Measurements from ENCODE around the gene DCHS1. TPM values are rescaled to one million over a fixed set of nuclear protein-coding genes. Genes with fewer than 3 reads are reported as not detected.

DCHS1 gene
- polyA plus RNA-seq, 6 donors from 2014 or later: 0.07 to 0.85 (median 0.19) TPM; not detected in 1

DNA sequence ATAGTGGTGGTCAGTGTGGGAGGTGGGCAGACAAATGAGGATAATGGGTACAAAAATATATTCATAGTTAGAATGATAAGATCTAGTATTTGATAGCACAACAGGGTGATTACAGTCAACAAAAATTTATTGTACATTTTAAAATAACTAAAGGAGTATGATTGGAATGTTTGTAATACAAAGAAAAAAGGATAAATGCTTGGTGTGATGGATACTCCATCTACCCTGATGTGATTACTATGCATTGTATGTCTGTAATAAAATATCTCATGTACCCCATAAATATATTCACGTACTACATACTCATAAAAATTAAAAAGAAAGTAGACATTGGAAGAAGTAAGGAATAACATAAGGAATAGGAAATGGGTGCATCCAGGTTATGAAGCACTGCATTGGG lies 67.6 kb downstream of the DCHS1 start:
- no peak overlapping the region for H3K4me3 Mint-ChIP-seq
- DNase-seq (no peak), ATAC-seq (ENCODE audit: low read depth in 2 of 2) (no peak)
- peaks cover 0 to 20% (median 18%) of the 10 kb centered on the region in 7 donors for H3K9me3 Mint-ChIP-seq
- H3K36me3 Mint-ChIP-seq: peaks cover 20 to 24% of the 10 kb centered on the region in 2 donors
- no peaks in the 10 kb centered on the region for H3K4me1 Mint-ChIP-seq
- H3K27ac Mint-ChIP-seq: peak overlapping the region in 1 of 6 donors; percentile 28
- H3K27me3 Mint-ChIP-seq: no peaks in the 10 kb centered on the region

DNA sequence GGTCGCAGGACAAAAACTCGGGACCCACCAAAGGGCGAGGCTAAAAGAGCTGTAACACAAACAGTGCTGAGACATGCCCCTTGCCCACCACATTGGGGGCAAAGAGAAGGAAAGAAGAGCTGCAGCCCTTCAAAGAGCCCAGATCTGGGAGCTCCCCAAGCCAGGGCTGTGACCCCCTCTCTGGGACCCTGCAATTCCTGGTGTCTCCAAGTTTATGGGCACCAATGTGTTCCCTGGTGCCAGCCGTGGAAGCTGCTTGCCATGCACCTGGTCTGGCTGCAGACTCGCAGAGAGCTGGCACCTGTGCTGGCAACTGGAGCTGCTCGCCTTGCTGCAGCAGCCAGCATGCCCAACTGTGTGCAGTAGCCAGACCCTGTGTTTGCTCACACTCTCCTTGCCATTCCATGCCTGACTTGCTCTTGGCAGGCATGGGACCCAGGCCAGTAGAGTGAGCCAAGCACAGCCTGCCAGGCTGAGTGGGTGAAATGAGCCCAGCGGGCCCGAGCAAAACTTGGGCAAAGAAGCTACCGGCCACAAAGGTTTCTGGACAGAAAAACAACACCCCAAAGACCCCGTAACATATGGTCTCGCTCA lies 68.2 kb downstream of the DCHS1 start:
- DNase-seq (no peak), ATAC-seq (ENCODE audit: low read depth in 2 of 2) (no peak)
- Mint-ChIP-seq H3K9me3 (peaks cover 0 to 26% (median 20%) of the 10 kb centered on the region in 7 donors), H3K4me1 (no peaks in the 10 kb centered on the region), H3K4me3 (peak overlapping the region in 1 of 8 donors; percentile 15), H3K27ac (no peak overlapping the region), H3K27me3 (no peaks in the 10 kb centered on the region), H3K36me3 (peaks cover 24 to 29% of the 10 kb centered on the region in 2 donors)

DNA sequence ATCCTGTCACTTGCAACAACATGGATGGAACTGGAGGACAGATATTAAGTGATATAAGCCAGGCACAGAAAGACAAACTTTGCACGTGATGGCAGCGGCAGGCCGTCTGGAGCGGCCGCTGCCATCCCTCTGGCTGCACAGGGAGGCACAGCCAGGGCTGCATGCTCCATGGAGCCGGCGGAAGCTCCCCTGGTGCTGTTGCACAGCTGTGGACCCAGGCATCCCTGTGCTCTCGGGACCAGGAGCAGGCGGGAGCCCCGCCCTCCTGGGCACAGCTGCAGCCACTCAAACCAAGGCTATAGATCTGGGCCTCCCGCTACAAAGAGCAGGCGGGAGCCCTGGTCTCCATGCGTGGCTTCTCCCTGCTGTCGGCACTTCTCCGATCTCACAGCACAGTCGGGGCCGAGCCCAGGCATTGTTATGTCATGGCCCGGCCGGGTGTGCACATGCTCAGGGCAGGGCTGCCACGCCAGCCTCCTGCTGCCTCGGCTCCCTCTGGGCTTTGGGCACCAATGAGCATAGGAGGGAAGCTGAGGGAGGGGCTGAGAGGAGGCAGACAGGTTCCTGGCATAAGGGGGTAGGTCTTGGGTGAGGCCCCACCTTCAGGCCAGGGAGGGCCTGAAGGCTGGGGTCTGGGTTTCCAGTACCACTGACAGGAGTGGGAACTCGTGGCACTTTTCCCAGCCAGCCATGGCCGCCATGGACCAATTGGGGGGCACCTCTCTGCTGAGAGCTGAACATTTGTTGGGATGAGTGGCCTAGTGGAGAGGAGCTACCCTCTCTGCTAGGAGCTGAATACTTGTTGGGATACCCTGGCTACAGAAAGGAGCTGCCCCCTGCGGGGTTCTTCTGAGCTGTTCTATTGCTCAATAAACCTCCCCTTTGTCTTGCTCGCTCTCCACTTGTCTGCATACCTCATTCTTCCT lies 68.9 kb downstream of the DCHS1 start:
- Mint-ChIP-seq H3K9me3 (peaks cover 0 to 30% (median 22%) of the 10 kb centered on the region in 7 donors), H3K36me3 (peaks cover 24% of the 10 kb centered on the region in 2 donors)
- DNase-seq: no peak

DNA sequence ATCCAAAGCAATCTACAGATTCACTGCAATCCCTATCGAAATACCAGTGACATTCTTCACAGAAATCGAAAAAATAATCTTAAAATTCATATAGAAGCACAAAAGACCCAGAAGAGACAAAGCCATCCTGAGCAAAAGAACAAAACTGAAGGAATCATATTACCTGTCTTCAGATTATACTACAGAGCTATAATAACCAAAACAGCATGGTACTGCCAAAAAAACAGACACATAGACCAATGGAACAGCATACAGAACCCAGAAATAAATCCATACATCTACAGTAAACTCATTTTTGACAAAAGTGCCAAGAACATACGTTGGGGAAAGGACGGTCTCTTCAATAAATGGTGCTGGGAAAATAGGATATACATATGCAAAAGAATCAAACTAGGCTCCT lies 71.1 kb downstream of the DCHS1 start:
- H3K27me3 Mint-ChIP-seq: no peaks in the 10 kb centered on the region
- no peak overlapping the region for H3K27ac Mint-ChIP-seq
- ATAC-seq (ENCODE audit: low read depth in 2 of 2) (no peak), DNase-seq (no peak)
- H3K9me3 Mint-ChIP-seq: peaks cover 0 to 34% (median 22%) of the 10 kb centered on the region in 7 donors
- peaks cover 21 to 24% of the 10 kb centered on the region in 2 donors for H3K36me3 Mint-ChIP-seq
- no peak overlapping the region for H3K4me3 Mint-ChIP-seq
- H3K4me1 Mint-ChIP-seq: no peaks in the 10 kb centered on the region

More for the DNA sequence above, 68.9 kb downstream of the DCHS1 start:
- H3K4me3 Mint-ChIP-seq: no peak overlapping the region
- H3K27me3 Mint-ChIP-seq: no peaks in the 10 kb centered on the region
- H3K4me1 Mint-ChIP-seq: no peaks in the 10 kb centered on the region
- no peak for ATAC-seq (ENCODE audit: low read depth in 2 of 2)
- no peak overlapping the region for H3K27ac Mint-ChIP-seq

DNA sequence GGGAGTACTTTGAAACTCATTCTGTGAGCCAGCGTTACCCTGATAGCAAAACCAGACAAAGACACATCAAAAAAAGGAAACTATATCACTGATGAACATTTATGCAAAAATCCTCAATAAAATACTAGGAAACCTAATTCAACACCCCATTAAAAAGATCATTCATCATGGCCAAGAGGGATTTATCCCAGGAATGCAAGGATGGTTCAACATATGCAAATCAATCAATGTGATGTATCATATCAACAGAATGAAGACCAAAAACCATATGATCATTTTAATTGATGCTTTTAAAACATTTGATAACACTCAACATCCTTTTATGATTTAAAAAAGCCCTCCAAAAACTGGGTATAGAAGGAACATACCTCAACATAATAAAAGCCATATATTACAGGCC lies 72.0 kb downstream of the DCHS1 start:
- Mint-ChIP-seq H3K4me3 (no peak overlapping the region), H3K9me3 (peaks cover 0 to 34% (median 22%) of the 10 kb centered on the region in 7 donors), H3K4me1 (no peaks in the 10 kb centered on the region), H3K27me3 (no peaks in the 10 kb centered on the region), H3K27ac (no peak overlapping the region), H3K36me3 (peaks cover 21 to 24% of the 10 kb centered on the region in 2 donors)
- ATAC-seq (ENCODE audit: low read depth in 2 of 2): no peak
- no peak for DNase-seq

DNA sequence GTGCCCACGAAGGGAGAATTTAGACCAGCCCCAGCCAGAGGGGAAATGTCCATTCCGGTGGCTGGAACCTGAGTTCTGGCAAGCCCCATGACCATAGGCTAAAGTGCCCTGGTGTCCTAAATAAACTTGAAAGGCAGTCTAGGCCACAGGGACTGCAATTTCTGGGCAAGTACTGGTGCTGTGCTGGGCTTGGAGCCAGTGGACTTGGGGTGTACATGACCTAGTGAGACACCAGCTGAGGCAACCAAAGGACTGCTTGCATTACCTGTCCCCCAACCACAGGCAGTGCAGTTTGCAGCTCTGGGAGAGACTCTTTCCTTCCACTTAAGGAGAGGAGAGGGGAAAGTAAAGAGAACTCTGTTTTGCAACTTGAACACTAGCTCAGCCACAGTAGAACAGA lies 75.9 kb downstream of the DCHS1 start:
- H3K9me3 Mint-ChIP-seq: peaks cover 0 to 30% (median 20%) of the 10 kb centered on the region in 7 donors
- ATAC-seq (ENCODE audit: low read depth in 2 of 2) (no peak), DNase-seq (no peak)
- H3K27me3 Mint-ChIP-seq: no peaks in the 10 kb centered on the region
- H3K4me3 Mint-ChIP-seq: no peak overlapping the region
- H3K27ac Mint-ChIP-seq: peak overlapping the region in 1 of 6 donors; percentile 32
- peaks cover 18 to 20% of the 10 kb centered on the region in 2 donors for H3K36me3 Mint-ChIP-seq
- peaks cover 4 to 8% (median 5%) of the 10 kb centered on the region in 3 donors for H3K4me1 Mint-ChIP-seq

DNA sequence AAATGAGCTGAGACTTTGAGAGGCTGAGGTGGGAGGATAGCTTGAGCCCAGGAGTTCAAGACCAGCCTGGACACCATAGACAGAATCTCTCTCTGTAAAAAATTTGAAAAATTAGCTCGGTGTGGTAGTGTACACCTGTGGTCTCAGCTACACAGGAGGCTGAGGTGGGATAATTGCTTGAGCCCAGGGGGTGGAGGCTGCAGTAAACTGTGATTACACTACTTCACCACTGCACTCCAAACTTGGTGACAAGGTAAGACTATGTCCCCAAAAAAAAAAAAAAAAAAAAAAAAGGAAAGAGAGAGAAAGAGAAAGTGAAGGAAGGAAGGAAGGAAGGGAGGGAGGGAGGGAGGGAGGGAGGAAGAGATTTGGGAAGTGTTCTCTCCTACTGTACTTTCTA lies 77.5 kb downstream of the DCHS1 start:
- H3K4me1 Mint-ChIP-seq: peaks cover 4 to 8% (median 5%) of the 10 kb centered on the region in 3 donors
- ATAC-seq (ENCODE audit: low read depth in 2 of 2): peak in 1 of 2 donors; percentile 28

DNA sequence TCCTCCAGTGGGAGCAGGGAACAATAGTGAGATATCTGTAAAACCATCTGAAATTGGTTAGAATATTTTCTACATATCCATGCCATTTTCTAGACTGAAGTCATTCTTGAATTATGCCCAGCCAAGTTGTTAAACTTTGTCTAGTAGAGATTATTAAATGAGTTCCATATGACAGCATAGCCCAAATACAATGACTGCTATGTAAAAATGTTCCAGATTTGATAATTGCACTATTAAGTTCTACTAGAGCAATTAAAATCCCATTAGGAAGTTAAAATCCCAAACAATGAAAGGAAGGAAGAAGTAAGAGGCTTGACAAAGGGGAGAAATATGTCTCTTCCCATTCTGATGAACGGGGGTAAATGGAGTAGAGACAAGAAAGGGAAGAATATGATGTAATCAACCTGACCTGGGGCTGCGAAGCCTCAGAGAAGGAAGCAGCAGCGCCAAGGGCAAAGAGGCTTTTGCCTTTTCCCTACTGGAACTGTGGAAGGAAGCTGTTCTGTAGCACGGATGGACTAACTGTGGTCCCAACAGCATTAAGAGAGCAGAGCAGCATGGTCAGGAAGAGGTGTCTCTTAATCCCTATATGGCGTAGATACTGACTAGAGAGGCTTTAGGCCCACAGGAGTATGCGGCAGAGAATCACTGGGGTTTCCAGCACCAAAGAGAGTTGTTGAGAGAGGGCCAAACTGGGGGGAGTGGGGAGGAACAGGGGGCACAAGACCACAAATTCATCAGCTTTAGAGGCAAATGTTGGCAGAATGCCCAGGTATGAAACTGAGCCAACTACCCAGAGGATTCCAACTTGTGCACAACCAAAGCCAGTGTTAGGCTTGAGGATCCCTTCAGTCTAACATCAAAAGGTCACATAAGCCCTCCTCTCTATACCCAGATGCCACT lies 78.9 kb downstream of the DCHS1 start:
- DNase-seq (no peak), ATAC-seq (ENCODE audit: low read depth in 2 of 2) (no peak)
- H3K36me3 Mint-ChIP-seq: no peaks in the 10 kb centered on the region
- peaks cover 4 to 8% (median 5%) of the 10 kb centered on the region in 3 donors for H3K4me1 Mint-ChIP-seq
- peaks cover 0 to 4% (median 0%) of the 10 kb centered on the region in 7 donors for H3K9me3 Mint-ChIP-seq
- peak overlapping the region in 2 of 6 donors; percentile 28 to 66 for H3K27ac Mint-ChIP-seq
- peak overlapping the region in 1 of 8 donors; percentile 3 for H3K4me3 Mint-ChIP-seq
- no peaks in the 10 kb centered on the region for H3K27me3 Mint-ChIP-seq

More for the DNA sequence above, 77.5 kb downstream of the DCHS1 start:
- H3K27ac Mint-ChIP-seq: peak overlapping the region in 2 of 6 donors; percentile 30 to 41
- peaks cover 5 to 6% of the 10 kb centered on the region in 2 donors for H3K36me3 Mint-ChIP-seq
- H3K9me3 Mint-ChIP-seq: peaks cover 0 to 16% (median 7%) of the 10 kb centered on the region in 7 donors
- H3K4me3 Mint-ChIP-seq: no peak overlapping the region
- H3K27me3 Mint-ChIP-seq: no peaks in the 10 kb centered on the region
- no peak for DNase-seq

DNA sequence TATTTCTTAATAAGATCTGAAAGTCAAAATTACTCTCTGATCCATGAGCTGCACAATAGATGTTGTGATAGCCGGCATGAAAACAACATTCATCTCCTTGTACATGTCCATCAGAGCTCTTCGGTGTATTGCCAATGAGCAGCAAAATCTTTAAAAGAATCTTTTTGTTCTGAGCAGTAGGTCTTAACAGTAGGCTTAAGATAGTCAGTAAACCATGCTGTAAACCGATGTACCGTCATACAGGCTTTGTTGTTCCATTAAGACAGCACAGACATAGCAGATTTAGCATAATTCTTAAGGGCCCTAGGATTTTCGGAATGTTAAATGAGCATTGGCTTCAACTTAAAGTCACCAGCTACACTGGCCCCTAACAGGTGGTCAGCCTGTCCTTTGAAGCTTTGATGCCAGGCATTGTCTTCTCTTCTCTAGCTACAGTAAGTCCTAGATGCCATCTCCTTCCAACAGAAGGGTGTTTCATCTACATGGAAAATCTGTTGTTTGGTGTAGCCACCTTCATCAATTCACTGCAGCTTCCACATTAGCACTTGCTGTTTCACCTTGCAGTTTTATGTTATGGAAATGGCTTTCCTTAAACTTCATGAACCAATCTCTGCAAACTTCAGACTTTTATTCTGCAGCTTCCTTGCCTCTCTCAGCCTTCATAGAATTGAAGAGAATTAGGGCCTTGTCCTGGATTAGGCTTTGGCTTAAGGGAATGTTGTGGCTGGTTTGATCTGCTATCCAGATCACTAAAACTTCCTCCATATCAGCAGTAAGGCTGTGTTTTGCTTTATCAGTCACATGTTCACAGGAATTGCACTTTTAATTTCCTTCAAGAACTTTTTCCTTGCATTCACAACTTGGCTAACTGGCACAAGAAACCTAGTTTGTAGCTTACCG lies 80.5 kb downstream of the DCHS1 start:
- no peak for DNase-seq
- no peaks in the 10 kb centered on the region for H3K36me3 Mint-ChIP-seq
- H3K27ac Mint-ChIP-seq: no peak overlapping the region
- no peaks in the 10 kb centered on the region for H3K27me3 Mint-ChIP-seq
- H3K4me3 Mint-ChIP-seq: no peak overlapping the region
- H3K4me1 Mint-ChIP-seq: peaks cover 4 to 8% (median 5%) of the 10 kb centered on the region in 3 donors
- ATAC-seq (ENCODE audit: low read depth in 2 of 2): no peak
- no peaks in the 10 kb centered on the region for H3K9me3 Mint-ChIP-seq

DNA sequence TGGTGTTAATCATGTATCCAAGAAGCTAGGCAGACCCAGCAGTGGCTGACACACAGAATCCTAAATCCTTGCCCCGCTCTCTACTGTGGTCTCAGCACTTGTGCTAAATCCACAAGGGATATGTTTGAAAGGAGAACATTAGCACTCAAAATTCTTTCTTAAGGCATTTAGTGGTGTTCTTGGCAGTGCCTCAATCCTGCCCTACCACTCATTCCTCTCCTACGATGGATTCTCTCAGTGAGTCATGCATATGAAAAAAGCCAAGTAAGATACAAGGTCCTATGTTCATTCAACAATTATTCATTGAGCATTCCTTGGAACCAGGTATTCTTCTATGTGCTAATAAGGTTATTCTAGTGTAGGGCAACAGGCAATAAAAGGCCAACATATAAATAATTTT lies 83.4 kb downstream of the DCHS1 start:
- Mint-ChIP-seq H3K27me3 (no peaks in the 10 kb centered on the region), H3K9me3 (no peaks in the 10 kb centered on the region), H3K36me3 (no peaks in the 10 kb centered on the region), H3K4me1 (peaks cover 4 to 14% (median 12%) of the 10 kb centered on the region in 3 donors), H3K27ac (no peak overlapping the region), H3K4me3 (no peak overlapping the region)
- ATAC-seq (ENCODE audit: low read depth in 2 of 2) (no peak), DNase-seq (no peak)

DNA sequence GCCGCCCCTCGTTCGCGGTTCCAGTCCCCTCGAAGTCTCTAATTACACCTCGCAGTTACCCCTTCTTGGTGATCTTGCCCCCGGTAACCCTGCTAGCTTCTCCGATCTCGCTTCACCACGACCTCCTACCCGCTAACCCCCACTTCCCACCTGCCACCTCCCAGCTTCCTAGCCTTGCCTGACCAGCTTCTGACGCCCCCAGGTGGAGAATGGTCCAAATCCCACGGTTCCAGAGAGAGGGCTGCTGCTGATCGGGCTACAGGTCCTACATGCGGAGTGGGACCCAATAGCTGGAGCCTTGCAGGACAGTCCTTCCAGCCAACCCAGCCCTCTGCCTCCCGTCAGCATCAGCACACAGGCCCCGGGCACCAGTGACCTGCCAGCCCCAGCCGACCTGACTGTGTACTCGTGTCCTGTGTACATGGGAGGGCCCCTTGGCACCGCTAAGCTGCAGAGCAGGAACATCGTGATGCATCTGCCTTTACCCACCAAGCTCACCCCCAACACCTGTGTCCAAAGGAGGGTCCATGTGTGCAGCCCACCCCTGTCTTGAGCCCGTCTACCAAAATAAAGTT lies 84.1 kb downstream of the DCHS1 start:
- no peak for ATAC-seq (ENCODE audit: low read depth in 2 of 2)

More for the DNA sequence above, 84.1 kb downstream of the DCHS1 start:
- peak overlapping the region in 1 of 8 donors; percentile 18 for H3K4me3 Mint-ChIP-seq
- H3K36me3 Mint-ChIP-seq: no peaks in the 10 kb centered on the region
- peak overlapping the region in 1 of 6 donors; percentile 76 for H3K27ac Mint-ChIP-seq
- peaks cover 0 to 13% (median 9%) of the 10 kb centered on the region in 3 donors for H3K4me1 Mint-ChIP-seq
- no peaks in the 10 kb centered on the region for H3K9me3 Mint-ChIP-seq
- H3K27me3 Mint-ChIP-seq: no peaks in the 10 kb centered on the region
- no peak for DNase-seq
